Measurements from ENCODE around the gene PAQR9. TPM values are rescaled to one million over a fixed set of nuclear protein-coding genes. Genes with fewer than 3 reads are reported as not detected.

Gene PAQR9
- total RNA-seq, 1 experiment from 2014 or later, result 0.17 TPM

- Histone ChIP-seq H3K4me3 (replicated peaks in 1 of 2; ENCODE audit: low read depth in 1 of 2, low read length in 2 of 2) (peak overlapping the region; percentile 98 to 99), H3K9me2 (ENCODE audit: insufficient read depth) (no peaks in the 10 kb centered on the region), H3K9me3 (ENCODE audit: control insufficient read depth in 1 of 2, insufficient read depth in 1 of 2, low read depth in 1 of 2, low read length in 2 of 2) (no peaks in the 10 kb centered on the region), H3K4me1 (ENCODE audit: control insufficient read depth in 1 of 2, insufficient read depth in 2 of 2, low read length in 2 of 2) (peaks cover 8 to 36% of the 10 kb centered on the region in 2 experiments; a peak in 3 of 4 replicates), H3K36me3 (ENCODE audit: control insufficient read depth in 1 of 2, insufficient read depth in 2 of 2, low read length in 2 of 2) (no peaks in the 10 kb centered on the region), H3K27ac (ENCODE audit: low read depth, low read length) (peak overlapping the region; percentile 76), H3K4me2 (ENCODE audit: low read length) (peak overlapping the region; percentile 96), H2AFZ (ENCODE audit: low read depth, low read length, poor library complexity, severe bottlenecking) (peak overlapping the region; percentile 59), H3K27me3 (ENCODE audit: insufficient read depth, low read length) (no peaks in the 10 kb centered on the region), H4K20me1 (ENCODE audit: insufficient read depth) (peaks cover 16% of the 10 kb centered on the region; the same call in 1 of the 2 replicates), H3K79me2 (ENCODE audit: insufficient read depth, low read length) (peaks cover 49% of the 10 kb centered on the region), H3K9ac (ENCODE audit: low read length) (peak overlapping the region; percentile 98)
- BruUV-seq (replicated peaks), result no TSS peak
- intact Hi-C loops (cut with micrococcal nuclease), result no loop called here
- CTCF ChIA-PET, result interaction anchor here (1.0 to 2.2 kb wide), 3 partner anchors 9 to 413 kb away, joined by 3 to 9 read pairs (median 6); no protein-coding TSS in a partner anchor
- TF ChIP-seq ATF3 (IDR thresholded peaks at IDR 0.05) (no peak), JUND (IDR thresholded peaks at IDR 0.05) (peak; percentile 40; the same call in 1 of the 2 replicates), ELF1 (IDR thresholded peaks at IDR 0.05; ENCODE audit: borderline replicate concordance, low read depth) (no peak), FOSL1 (IDR thresholded peaks at IDR 0.05; ENCODE audit: low read depth) (peak; percentile 25; the same call in 1 of the 2 replicates), MAX (IDR thresholded peaks at IDR 0.05) (0 out of 2 replicates have a peak, but pooled peaks have one; percentile 43), RAD21 (IDR thresholded peaks at IDR 0.05; ENCODE audit: low read depth) (0 out of 2 replicates have a peak, but pooled peaks have one; percentile 4), SIN3A (IDR thresholded peaks at IDR 0.05; ENCODE audit: low read depth) (0 out of 2 replicates have a peak, but pooled peaks have one; percentile 5), EZH2 (IDR thresholded peaks at IDR 0.05) (no peak), SP1 (IDR thresholded peaks at IDR 0.05; ENCODE audit: low read depth) (peak; percentile 40)
- ATAC-seq (peak; percentile 16; the same call in 1 of the 2 replicates), DNase-seq (ENCODE audit: low read depth, low spot score) (no peak)
- RAD21 ChIA-PET (ENCODE audit: low non-redundant PET in 1 of 2, low total read pairs in 2 of 2, uncharacterized antibody in 2 of 2, unreplicated experiment in 2 of 2), result interaction anchor here in 1 of 2 experiments (0.7 kb wide), 1 partner anchor 404 kb away, joined by 3 read pairs; the partner anchor contains the start of gene PLS1
- POLR2A ChIA-PET, result interaction anchor here (0.8 to 1.5 kb wide), 5 partner anchors 14 to 422 kb away, joined by 3 to 4 read pairs (median 3); partner anchors contain the start of gene ATR
Measured at GRCh38 chr3:143000528-143000927, 37.1 kb upstream of the PAQR9 start.

- H3K9me3 ChIP-seq (ENCODE audit: control insufficient read depth in 1 of 2, insufficient read depth in 1 of 2, low read depth in 1 of 2, low read length in 2 of 2), result no peaks in the 10 kb centered on the region
- ChIA-PET POLR2A (no interaction called here), CTCF (no interaction called here), RAD21 (ENCODE audit: low non-redundant PET in 1 of 2, low total read pairs in 2 of 2, uncharacterized antibody in 2 of 2, unreplicated experiment in 2 of 2) (no interaction called here)
- peak overlapping the region; percentile 76; the same call in 1 of the 2 replicates for H3K27ac ChIP-seq (ENCODE audit: low read depth, low read length)
- H3K4me3 ChIP-seq (replicated peaks in 1 of 2; ENCODE audit: low read depth in 1 of 2, low read length in 2 of 2), result peak overlapping the region; percentile 98 to 99
- intact Hi-C loops (cut with micrococcal nuclease), result loop anchor here (10.0 kb wide), 1 partner anchor 555 kb away; the partner anchor contains the start of gene XRN1
- H3K4me1 ChIP-seq (ENCODE audit: control insufficient read depth in 1 of 2, insufficient read depth in 2 of 2, low read length in 2 of 2), result peaks cover 8 to 36% of the 10 kb centered on the region in 2 experiments; a peak in 3 of 4 replicates
- peak overlapping the region; percentile 98 for H3K9ac ChIP-seq (ENCODE audit: low read length)
- no peak for TF ChIP-seq MAX (IDR thresholded peaks at IDR 0.05)
- TF ChIP-seq SIN3A (IDR thresholded peaks at IDR 0.05; ENCODE audit: low read depth), result no peak
- TF ChIP-seq CTCF (IDR thresholded peaks at IDR 0.05 in 2 of 3, conservative IDR thresholded peaks at IDR 0.05 in 1 of 3; ENCODE audit: borderline replicate concordance in 1 of 3, insufficient read depth in 1 of 3, low read depth in 2 of 3, low read length in 2 of 3), result no peak
- no peaks in the 10 kb centered on the region for H3K36me3 ChIP-seq (ENCODE audit: control insufficient read depth in 1 of 2, insufficient read depth in 2 of 2, low read length in 2 of 2)
- H4K20me1 ChIP-seq (ENCODE audit: insufficient read depth), result peaks cover 10% of the 10 kb centered on the region; the same call in 1 of the 2 replicates
- ATAC-seq, result no peak
- H3K27me3 ChIP-seq (ENCODE audit: insufficient read depth, low read length), result no peaks in the 10 kb centered on the region
- no peak overlapping the region for H2AFZ ChIP-seq (ENCODE audit: low read depth, low read length, poor library complexity, severe bottlenecking)
- no TSS peak for BruUV-seq (replicated peaks)
- peak overlapping the region; percentile 96 for H3K4me2 ChIP-seq (ENCODE audit: low read length)
- DNase-seq (ENCODE audit: low read depth, low spot score), result no peak
- peaks cover 42% of the 10 kb centered on the region for H3K79me2 ChIP-seq (ENCODE audit: insufficient read depth, low read length)
- no peaks in the 10 kb centered on the region for H3K9me2 ChIP-seq (ENCODE audit: insufficient read depth)
Measured at GRCh38 chr3:142999881-143000280, 36.4 kb upstream of the PAQR9 start.
